NCI-H146 (cell line): ENCODE measurements around the gene GRIN1.

Experiments used
- DNase-seq: peaks from one replicate; lab custom pipeline; 2025; lab: John Stamatoyannopoulos, UW

The GRIN1 gene

GRCh38 chr9:137148242-137148641 is 9.3 kb downstream of the GRIN1 start:
- DNase-seq = no peak

- no peak for DNase-seq
Observed at GRCh38 chr9:137148661-137149060, 9.7 kb downstream of the GRIN1 start.

GRCh38 chr9:137149363-137149762 is 10.4 kb downstream of the GRIN1 start:
- DNase-seq = no peak

GRCh38 chr9:137149942-137150616 is 11.1 kb downstream of the GRIN1 start:
- DNase-seq = no peak

- DNase-seq = peak; percentile 91
Observed at GRCh38 chr9:137150617-137151457, 11.9 kb downstream of the GRIN1 start.

GRCh38 chr9:137152844-137153405 is 14.0 kb downstream of the GRIN1 start:
- no peak for DNase-seq

GRCh38 chr9:137156567-137157375 is 17.8 kb downstream of the GRIN1 start:
- no peak for DNase-seq

GRCh38 chr9:137157618-137158415 is 18.9 kb downstream of the GRIN1 start:
- DNase-seq = no peak

- no peak for DNase-seq
Observed at GRCh38 chr9:137158625-137159024, 19.7 kb downstream of the GRIN1 start.

- DNase-seq = no peak
Observed at GRCh38 chr9:137159105-137160053, 20.4 kb downstream of the GRIN1 start.

GRCh38 chr9:137160054-137160425 is 21.1 kb downstream of the GRIN1 start:
- DNase-seq = no peak

- peak; percentile 79 for DNase-seq
Observed at GRCh38 chr9:137160716-137161557, 22.0 kb downstream of the GRIN1 start.

GRCh38 chr9:137161558-137162486 is 22.9 kb downstream of the GRIN1 start:
- peak; percentile 79 for DNase-seq

GRCh38 chr9:137162505-137163364 is 23.8 kb downstream of the GRIN1 start:
- DNase-seq = peak; percentile 15

GRCh38 chr9:137163365-137163715 is 24.4 kb downstream of the GRIN1 start:
- DNase-seq = no peak

- no peak for DNase-seq
Observed at GRCh38 chr9:137163805-137164204, 24.9 kb downstream of the GRIN1 start.
